SK-N-SH (cell line): Measurements from ENCODE around the gene DIRAS1. TPM values are rescaled to one million over a fixed set of nuclear protein-coding genes. Genes with fewer than 3 reads are reported as not detected.
A peak's percentile ranks its signal among the peaks of the same experiment; 100 is the strongest.

ENCODE experiments used
- CTCF ChIA-PET: fragments of 300-600, 350-600 bp; formaldehyde crosslinking; extraction: SDS; loops from one replicate; lab custom pipeline; 2021; lab: Yijun Ruan, JAX
- POLR2A ChIA-PET: fragments of 350-600 bp; sonication (Branson Sonifier 250); formaldehyde crosslinking; extraction: SDS; loops from one replicate; lab custom pipeline; 2020; ENCODE audit warnings: antibody characterized with exemption, inconsistent platforms; lab: Yijun Ruan, JAX
- DNase-seq: peaks from one replicate; pipeline ENCODE4 v3.0.0; 2012
- H2AFZ ChIP-seq: fragments of 200-600 bp; sonication (generic); 2 replicates; pipeline ENCODE4 v1.8.1; 2016; ENCODE audit warnings: antibody characterized with exemption, mild to moderate bottlenecking, low read depth
- H3F3A ChIP-seq: fragments of 200-600 bp; sonication (generic); replicated peaks from 2 replicates; pipeline ENCODE3; 2016; ENCODE audit warnings: antibody characterized with exemption, mild to moderate bottlenecking; ENCODE audit not compliant: insufficient read depth
- H3K27ac ChIP-seq, 2 experiments: fragments of 200-500 bp in 1 of 2; fragments of 200-600 bp in 1 of 2; sonication (Bioruptor generic) in 1 of 2; sonication (generic), shearing (Covaris generic) in 1 of 2; 2 replicates each; pipeline versions ENCODE4 v1.5.1 to v1.6.1; 2014 to 2016; ENCODE audit warnings: low read depth in 2 of 2, inconsistent platforms in 1 of 2, low read length in 1 of 2, mild to moderate bottlenecking in 1 of 2, mixed read lengths in 1 of 2
- H3K27me3 ChIP-seq: fragments of 200-600 bp; sonication (generic), shearing (Covaris generic); 2 replicates; pipeline ENCODE4 v1.6.1; 2016; ENCODE audit warnings: mixed run types; ENCODE audit not compliant: insufficient read depth
- H3K36me3 ChIP-seq, 2 experiments: fragments of 200-500 bp in 1 of 2; fragments of 200-600 bp in 1 of 2; sonication (Bioruptor generic) in 1 of 2; sonication (generic) in 1 of 2; replicated peaks in 1 of 2; 2 replicates each; pipeline versions ENCODE3 to v1.5.1; 2014 to 2016; ENCODE audit warnings: low read length in 1 of 2, mild to moderate bottlenecking in 1 of 2; ENCODE audit not compliant: insufficient read depth in 2 of 2, control insufficient read depth in 1 of 2
- H3K4me1 ChIP-seq, 2 experiments: fragments of 200-500 bp in 1 of 2; fragments of 200-600 bp in 1 of 2; sonication (Bioruptor generic) in 1 of 2; sonication (generic), shearing (Covaris generic) in 1 of 2; 2 replicates each; pipeline versions ENCODE4 v1.5.1 to v1.6.1; 2014 to 2016; ENCODE audit warnings: low read depth in 1 of 2, low read length in 1 of 2, mixed run types in 1 of 2; ENCODE audit not compliant: insufficient read depth in 2 of 2, control insufficient read depth in 1 of 2
- H3K4me2 ChIP-seq: fragments of 200-600 bp; sonication (generic), shearing (Covaris generic); 2 replicates; pipeline ENCODE4 v1.6.1; 2017; ENCODE audit warnings: mixed run types
- H3K4me3 ChIP-seq, 2 experiments: fragments of 200-500 bp in 1 of 2; fragments of 200-600 bp in 1 of 2; sonication (Bioruptor generic) in 1 of 2; sonication (generic), shearing (Covaris generic) in 1 of 2; 2 replicates each; pipeline versions ENCODE4 v1.5.1 to v1.8.1; 2014 to 2016; ENCODE audit warnings: low read depth in 2 of 2, inconsistent platforms in 1 of 2, low read length in 1 of 2, mild to moderate bottlenecking in 1 of 2, mixed read lengths in 1 of 2, moderate library complexity in 1 of 2
- H3K79me2 ChIP-seq: fragments of 200-600 bp; sonication (generic); 2 replicates; pipeline ENCODE4 v1.8.1; 2017; ENCODE audit warnings: mild to moderate bottlenecking; ENCODE audit not compliant: insufficient read depth
- H3K9ac ChIP-seq: fragments of 200-600 bp; sonication (generic); 2 replicates; pipeline ENCODE4 v1.6.1; 2017; ENCODE audit warnings: mixed run types
- H3K9me2 ChIP-seq: fragments of 200-600 bp; sonication (generic); 2 replicates; pipeline ENCODE4 v1.6.1; 2017; ENCODE audit warnings: mixed run types
- H3K9me3 ChIP-seq: fragments of 200-600 bp; sonication (generic); 2 replicates; pipeline ENCODE4 v1.6.1; 2017; ENCODE audit warnings: mixed run types, mild to moderate bottlenecking, moderate library complexity
- H4K20me1 ChIP-seq: fragments of 200-600 bp; sonication (generic); 2 replicates; pipeline ENCODE4 v1.6.1; 2017; ENCODE audit warnings: mild to moderate bottlenecking, mixed run types; ENCODE audit not compliant: insufficient read depth
- CTCF ChIP-seq: fragments of 200-600 bp; sonication (generic); IDR thresholded peaks from 2 replicates; pipeline ENCODE4 v1.6.1; 2017; ENCODE audit warnings: antibody characterized with exemption, mild to moderate bottlenecking, moderate library complexity
- ELF1 ChIP-seq: IDR thresholded peaks from 2 replicates; pipeline ENCODE4 v1.4.0; 2012
- EP300 ChIP-seq, 2 experiments: IDR thresholded peaks; 2 replicates each; pipeline versions ENCODE4 v1.4.0 to v1.6.1; 2012; ENCODE audit warnings: borderline replicate concordance in 1 of 2, low read depth in 1 of 2, low read length in 1 of 2
- FOSL2 ChIP-seq: IDR thresholded peaks from 2 replicates; pipeline ENCODE4 v1.4.0; 2012; ENCODE audit warnings: low read depth, mild to moderate bottlenecking, moderate library complexity, borderline replicate concordance
- FOXJ3 ChIP-seq: sonication (generic); formaldehyde crosslinking; IDR thresholded peaks from 2 replicates; pipeline ENCODE4 v1.5.1; 2020; ENCODE audit warnings: mild to moderate bottlenecking, missing genetic modification reagents
- FOXM1 ChIP-seq: IDR thresholded peaks from 2 replicates; pipeline ENCODE4 v1.4.0; 2012; ENCODE audit warnings: low read depth, mild to moderate bottlenecking
- GABPA ChIP-seq: IDR thresholded peaks from 2 replicates; pipeline ENCODE4 v1.4.0; 2012; ENCODE audit warnings: low read depth, mild to moderate bottlenecking
- IRF3 ChIP-seq: fragments of 150-350 bp; IDR thresholded peaks from 2 replicates; pipeline ENCODE4 v1.6.1; 2016; ENCODE audit warnings: mild to moderate bottlenecking, low read depth, low read length
- MAX ChIP-seq: IDR thresholded peaks from 2 replicates; pipeline ENCODE4 v1.4.0; 2012; ENCODE audit warnings: low read depth
- MXI1 ChIP-seq: IDR thresholded peaks from 2 replicates; pipeline ENCODE4 v1.6.1; 2012; ENCODE audit warnings: mild to moderate bottlenecking, low read depth, low read length, improper control_type of control experiment
- POLR2AphosphoS5 ChIP-seq: IDR thresholded peaks from 2 replicates; pipeline ENCODE4 v1.6.1; 2012; ENCODE audit warnings: low read depth, low read length
- RAD21 ChIP-seq: IDR thresholded peaks from 2 replicates; pipeline ENCODE4 v1.6.1; 2012; ENCODE audit warnings: mild to moderate bottlenecking, low read length
- RCOR1 ChIP-seq: fragments of 150-350 bp; IDR thresholded peaks from 2 replicates; pipeline ENCODE4 v1.6.1; 2017; ENCODE audit warnings: antibody characterized with exemption, low read length
- RFX5 ChIP-seq: IDR thresholded peaks from 2 replicates; pipeline ENCODE4 v1.6.1; 2012; ENCODE audit warnings: mild to moderate bottlenecking, improper control_type of control experiment, low read length
- SMC3 ChIP-seq: IDR thresholded peaks from 2 replicates; pipeline ENCODE4 v1.6.1; 2012; ENCODE audit warnings: low read depth, low read length, improper control_type of control experiment
- TEAD4 ChIP-seq: IDR thresholded peaks from 2 replicates; pipeline ENCODE4 v1.4.0; 2012; ENCODE audit warnings: mild to moderate bottlenecking, borderline replicate concordance; ENCODE audit not compliant: insufficient read depth
- USF2 ChIP-seq: fragments of 150-350 bp; IDR thresholded peaks from 2 replicates; pipeline ENCODE4 v1.6.1; 2017; ENCODE audit warnings: antibody characterized with exemption, low read length, low read depth, borderline replicate concordance
- WGBS: methylation state at CpG from one replicate; pipeline ENCODE4 v1.1.6; 2017; ENCODE audit warnings: low lambda C conversion rate; 5-methylcytosine and 5-hydroxymethylcytosine counted together
- polyA plus RNA-seq, 3 experiments: library from polyadenylated mRNA; depleted of rRNA; stranded (reverse); fragments of >200 nt; gene quantifications; 2 replicates each; pipeline ENCODE4 v1.2.3, GENCODE V29; 2012
- TF ChIP-seq, protein P1 (sequence below): IDR thresholded peaks from 2 replicates; pipeline ENCODE4 v1.4.0; 2012; ENCODE audit warnings: low read depth, borderline replicate concordance

DIRAS1 gene
- polyA plus RNA-seq, 1 of the 3 experiments (the other 2 are of a cell fraction) = 9.0 TPM

DNA sequence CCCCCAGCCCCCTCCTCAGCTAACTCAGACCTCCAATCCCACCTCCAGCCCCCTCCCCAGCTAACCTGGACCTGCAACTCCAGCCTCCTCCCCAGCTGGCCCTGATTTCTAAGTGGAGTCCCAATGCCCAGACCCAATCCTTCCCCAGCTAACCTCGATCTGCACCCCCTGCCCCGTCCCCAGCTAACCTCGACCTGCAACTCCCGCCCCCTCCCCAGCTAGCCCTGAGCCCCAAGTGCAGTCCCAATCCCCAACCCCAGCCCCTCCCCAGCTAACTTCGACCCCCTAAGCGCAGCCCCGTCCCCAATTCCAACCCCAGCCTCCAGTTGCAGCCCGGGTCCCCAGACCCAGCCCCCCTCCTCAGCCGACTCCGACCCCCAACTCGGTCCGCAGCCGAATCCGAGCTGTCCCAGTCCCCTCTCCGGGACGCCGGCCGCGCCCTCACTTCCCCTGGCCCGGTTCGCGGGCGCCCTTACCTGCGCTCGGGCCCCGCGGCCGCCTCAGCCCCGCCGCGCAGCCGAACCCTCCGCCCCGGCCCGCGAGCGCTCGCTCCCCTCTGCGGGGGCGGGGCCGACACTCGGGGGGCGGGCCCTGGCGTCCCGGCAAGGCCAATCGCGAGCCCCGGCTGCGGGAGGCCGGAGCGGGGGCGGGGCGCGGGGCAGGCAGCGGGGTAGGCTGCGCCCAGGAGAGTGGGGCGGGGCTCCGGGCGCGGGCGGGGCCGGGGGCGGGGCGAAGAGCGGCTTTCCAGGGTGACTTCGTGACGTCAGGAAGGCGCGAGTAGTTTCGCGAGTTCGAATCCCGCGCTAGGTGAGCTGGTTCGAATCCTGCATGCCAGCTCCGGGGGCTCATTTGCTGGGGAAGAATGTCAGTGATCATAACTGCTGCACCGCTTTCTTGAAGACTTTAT, 18.7 kb downstream of the DIRAS1 start, which contains the start of gene GNG7:
Gene GNG7, minus strand, starts transcription at position 525 of the 907 bp plus-strand sequence. CDS start 182,006 bp downstream, outside the sequence.
- DNase-seq = peak; percentile 100
- peak within 1 kb of the TSS; percentile 59 to 65 for H3K4me3 ChIP-seq
- H3K4me2 ChIP-seq = peak within 1 kb of the TSS; percentile 71
- no peaks in the 10 kb centered on the region for H3K9me2 ChIP-seq
- H3K36me3 ChIP-seq = no peaks in the 10 kb centered on the region
- peak within 1 kb of the TSS; percentile 36; the same call in 1 of the 2 replicates for H3K9ac ChIP-seq
- ChIA-PET POLR2A (interaction anchor here (1.1 kb wide), 1 partner anchor 18 kb away, joined by 3 read pairs; no protein-coding TSS in a partner anchor), CTCF (interaction anchor here (0.7 to 3.5 kb wide), 6 partner anchors 17 to 65 kb away, joined by 3 to 14 read pairs (median 4); no protein-coding TSS in a partner anchor)
- H3K27me3 ChIP-seq = no peaks in the 10 kb centered on the region; the same call in 1 of the 2 replicates
- no peaks in the 10 kb centered on the region for H3K9me3 ChIP-seq
- no peaks in the 10 kb centered on the region for H3F3A ChIP-seq
- H3K27ac ChIP-seq = no peak within 1 kb of the TSS; a peak in 1 of 4 replicates
- H3K79me2 ChIP-seq = no peaks in the 10 kb centered on the region
- H2AFZ ChIP-seq = peak within 1 kb of the TSS; percentile 89
- TF ChIP-seq POLR2AphosphoS5 (no peak), FOXJ3 (CRISPR knock-in tag) (no peak), USF2 (no peak), IRF3 (no peak), RFX5 (no peak), GABPA (no peak), SMC3 (no peak), RCOR1 (no peak), EP300 (IDR thresholded peaks at IDR 0.05; ENCODE audit: borderline replicate concordance in 1 of 2, low read depth in 1 of 2, low read length in 1 of 2) (no peak), RAD21 (no peak), MXI1 (no peak), ELF1 (no peak), MAX (no peak), FOXM1 (no peak), FOSL2 (no peak), CTCF (no peak), TEAD4 (no peak)
- TF ChIP-seq, protein P1, sequence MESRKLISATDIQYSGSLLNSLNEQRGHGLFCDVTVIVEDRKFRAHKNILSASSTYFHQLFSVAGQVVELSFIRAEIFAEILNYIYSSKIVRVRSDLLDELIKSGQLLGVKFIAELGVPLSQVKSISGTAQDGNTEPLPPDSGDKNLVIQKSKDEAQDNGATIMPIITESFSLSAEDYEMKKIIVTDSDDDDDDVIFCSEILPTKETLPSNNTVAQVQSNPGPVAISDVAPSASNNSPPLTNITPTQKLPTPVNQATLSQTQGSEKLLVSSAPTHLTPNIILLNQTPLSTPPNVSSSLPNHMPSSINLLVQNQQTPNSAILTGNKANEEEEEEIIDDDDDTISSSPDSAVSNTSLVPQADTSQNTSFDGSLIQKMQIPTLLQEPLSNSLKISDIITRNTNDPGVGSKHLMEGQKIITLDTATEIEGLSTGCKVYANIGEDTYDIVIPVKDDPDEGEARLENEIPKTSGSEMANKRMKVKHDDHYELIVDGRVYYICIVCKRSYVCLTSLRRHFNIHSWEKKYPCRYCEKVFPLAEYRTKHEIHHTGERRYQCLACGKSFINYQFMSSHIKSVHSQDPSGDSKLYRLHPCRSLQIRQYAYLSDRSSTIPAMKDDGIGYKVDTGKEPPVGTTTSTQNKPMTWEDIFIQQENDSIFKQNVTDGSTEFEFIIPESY = no peak
- no peaks in the 10 kb centered on the region for H4K20me1 ChIP-seq
- peaks cover 0 to 5% of the 10 kb centered on the region in 2 experiments; a peak in 1 of 4 replicates for H3K4me1 ChIP-seq
- WGBS = 3% methylated on average over 40 of the region's 77 CpGs
